Neuron (in vitro differentiated cells): ENCODE results near the gene SLC17A4.

Experiments used
- H2AFZ ChIP-seq: one replicate; pipeline ENCODE4 v1.6.1; 2013; ENCODE audit warnings: low read depth, mild to moderate bottlenecking, inconsistent platforms, low read length, moderate library complexity
- H3K27me3 ChIP-seq: one replicate; pipeline ENCODE4 v1.6.1; 2013; ENCODE audit warnings: low read length; ENCODE audit not compliant: insufficient read depth
- H3K36me3 ChIP-seq: one replicate; pipeline ENCODE4 v1.6.1; 2013; ENCODE audit warnings: low read length; ENCODE audit not compliant: insufficient read depth
- H3K4me1 ChIP-seq: one replicate; pipeline ENCODE4 v1.6.1; 2013; ENCODE audit warnings: low read length; ENCODE audit not compliant: insufficient read depth
- H3K4me3 ChIP-seq: 2 replicates; pipeline ENCODE4 v1.5.1; 2013; ENCODE audit warnings: mild to moderate bottlenecking, low read length, moderate library complexity
- H3K9me3 ChIP-seq: one replicate; pipeline ENCODE4 v1.6.1; 2013; ENCODE audit warnings: low read length

Gene SLC17A4

GRCh38 chr6:25754535-25754934, at the start of gene SLC17A4:
Gene SLC17A4, plus strand, starts transcription at chr6:25754742. Its CDS starts 7,221 bp downstream, at chr6:25761963.
- Histone ChIP-seq H3K36me3 (no peaks in the 10 kb centered on the region), H3K27me3 (no peaks in the 10 kb centered on the region), H3K9me3 (no peaks in the 10 kb centered on the region), H2AFZ (no peak within 1 kb of the TSS), H3K4me1 (no peaks in the 10 kb centered on the region), H3K4me3 (no peak within 1 kb of the TSS)

GRCh38 chr6:25706314-25707014, 48.1 kb upstream of the SLC17A4 start:
- no peaks in the 10 kb centered on the region for H3K9me3 ChIP-seq
- no peaks in the 10 kb centered on the region for H3K4me1 ChIP-seq
- no peak overlapping the region for H3K4me3 ChIP-seq
- no peak overlapping the region for H2AFZ ChIP-seq
- H3K36me3 ChIP-seq = no peaks in the 10 kb centered on the region
- peaks cover 4% of the 10 kb centered on the region for H3K27me3 ChIP-seq

GRCh38 chr6:25709761-25710160, 44.8 kb upstream of the SLC17A4 start:
- H3K9me3 ChIP-seq = no peaks in the 10 kb centered on the region
- peaks cover 2% of the 10 kb centered on the region for H3K27me3 ChIP-seq
- peaks cover 15% of the 10 kb centered on the region for H3K4me1 ChIP-seq
- H2AFZ ChIP-seq = no peak overlapping the region
- no peak overlapping the region for H3K4me3 ChIP-seq
- no peaks in the 10 kb centered on the region for H3K36me3 ChIP-seq

GRCh38 chr6:25710287-25710686, 44.3 kb upstream of the SLC17A4 start:
- H3K4me1 ChIP-seq = peaks cover 17% of the 10 kb centered on the region
- H3K9me3 ChIP-seq = no peaks in the 10 kb centered on the region
- no peak overlapping the region for H3K4me3 ChIP-seq
- no peaks in the 10 kb centered on the region for H3K36me3 ChIP-seq
- no peak overlapping the region for H2AFZ ChIP-seq
- H3K27me3 ChIP-seq = peaks cover 2% of the 10 kb centered on the region

GRCh38 chr6:25713824-25714223, 40.7 kb upstream of the SLC17A4 start:
- H3K36me3 ChIP-seq = no peaks in the 10 kb centered on the region
- H2AFZ ChIP-seq = no peak overlapping the region
- no peaks in the 10 kb centered on the region for H3K9me3 ChIP-seq
- H3K27me3 ChIP-seq = peaks cover 2% of the 10 kb centered on the region
- no peak overlapping the region for H3K4me3 ChIP-seq
- H3K4me1 ChIP-seq = peaks cover 17% of the 10 kb centered on the region

- Histone ChIP-seq H3K9me3 (no peaks in the 10 kb centered on the region), H3K36me3 (no peaks in the 10 kb centered on the region), H3K4me3 (no peak overlapping the region), H3K4me1 (peaks cover 17% of the 10 kb centered on the region), H3K27me3 (peaks cover 2% of the 10 kb centered on the region), H2AFZ (no peak overlapping the region)
Measured at GRCh38 chr6:25714765-25715164, 39.8 kb upstream of the SLC17A4 start.

- Histone ChIP-seq H3K27me3 (no peaks in the 10 kb centered on the region), H3K4me1 (peaks cover 17% of the 10 kb centered on the region), H3K4me3 (no peak overlapping the region), H2AFZ (no peak overlapping the region), H3K9me3 (no peaks in the 10 kb centered on the region), H3K36me3 (no peaks in the 10 kb centered on the region)
Measured at GRCh38 chr6:25715794-25716193, 38.7 kb upstream of the SLC17A4 start.

- H3K9me3 ChIP-seq = no peaks in the 10 kb centered on the region
Measured at GRCh38 chr6:25717866-25718740, 36.4 kb upstream of the SLC17A4 start.

GRCh38 chr6:25726122-25726911, 28.2 kb upstream of the SLC17A4 start:
- Histone ChIP-seq H3K4me1 (no peaks in the 10 kb centered on the region), H3K9me3 (no peaks in the 10 kb centered on the region), H3K36me3 (no peaks in the 10 kb centered on the region), H2AFZ (no peak overlapping the region), H3K4me3 (no peak overlapping the region), H3K27me3 (peaks cover 4% of the 10 kb centered on the region)

More at GRCh38 chr6:25717866-25718740, 36.4 kb upstream of the SLC17A4 start:
- no peak overlapping the region for H3K4me3 ChIP-seq
- H3K27me3 ChIP-seq = peaks cover 4% of the 10 kb centered on the region
- H2AFZ ChIP-seq = no peak overlapping the region
- H3K4me1 ChIP-seq = peaks cover 17% of the 10 kb centered on the region
- H3K36me3 ChIP-seq = no peaks in the 10 kb centered on the region

GRCh38 chr6:25727028-25727427, 27.5 kb upstream of the SLC17A4 start:
- peaks cover 4% of the 10 kb centered on the region for H3K27me3 ChIP-seq
- H3K4me1 ChIP-seq = no peaks in the 10 kb centered on the region
- H3K4me3 ChIP-seq = no peak overlapping the region
- H3K9me3 ChIP-seq = no peaks in the 10 kb centered on the region
- no peaks in the 10 kb centered on the region for H3K36me3 ChIP-seq
- no peak overlapping the region for H2AFZ ChIP-seq

- H3K4me1 ChIP-seq = no peaks in the 10 kb centered on the region
- H3K9me3 ChIP-seq = no peaks in the 10 kb centered on the region
- H2AFZ ChIP-seq = no peak overlapping the region
- H3K27me3 ChIP-seq = no peaks in the 10 kb centered on the region
- no peaks in the 10 kb centered on the region for H3K36me3 ChIP-seq
- no peak overlapping the region for H3K4me3 ChIP-seq
Measured at GRCh38 chr6:25730907-25731306, 23.6 kb upstream of the SLC17A4 start.

- no peaks in the 10 kb centered on the region for H3K27me3 ChIP-seq
- H2AFZ ChIP-seq = no peak overlapping the region
- H3K4me1 ChIP-seq = no peaks in the 10 kb centered on the region
- H3K36me3 ChIP-seq = no peaks in the 10 kb centered on the region
- H3K9me3 ChIP-seq = no peaks in the 10 kb centered on the region
- no peak overlapping the region for H3K4me3 ChIP-seq
Measured at GRCh38 chr6:25731721-25732120, 22.8 kb upstream of the SLC17A4 start.
